Measurements from ENCODE around the gene TMBIM4.

TMBIM4 gene

DNA sequence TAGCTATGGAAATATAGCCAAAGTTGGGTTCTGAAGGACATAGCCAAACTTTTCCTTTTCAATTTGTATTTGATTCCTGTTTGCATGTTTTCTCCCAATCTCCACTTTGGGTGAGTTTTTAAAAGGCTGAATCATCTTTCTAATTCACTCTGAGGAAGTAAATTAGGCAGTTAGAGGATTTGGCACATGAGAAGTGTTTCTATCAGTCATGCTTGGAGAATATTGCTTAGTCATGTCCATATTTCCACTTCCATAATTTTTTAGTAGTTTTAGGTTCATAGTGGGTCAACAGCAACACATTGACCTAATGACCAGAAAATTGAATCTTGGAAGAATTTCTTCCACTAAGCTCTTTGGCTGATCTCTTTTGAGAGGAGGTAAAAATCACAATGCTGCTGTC is 41.0 kb upstream of the TMBIM4 start:
- Histone ChIP-seq H3K9me2 (replicated peaks; ENCODE audit: insufficient read depth, low read length) (no peaks in the 10 kb centered on the region), H4K20me1 (ENCODE audit: low read depth, low read length) (no peaks in the 10 kb centered on the region), H3K36me3 (ENCODE audit: low read length) (no peaks in the 10 kb centered on the region), H2AFZ (ENCODE audit: low read depth, low read length, severe bottlenecking) (no peak overlapping the region), H3K27me3 (ENCODE audit: low read length) (no peaks in the 10 kb centered on the region), H3F3A (ENCODE audit: insufficient read depth) (no peaks in the 10 kb centered on the region), H3K9ac (ENCODE audit: low read length) (no peak overlapping the region), H3K9me3 (ENCODE audit: insufficient read depth, low read length) (no peaks in the 10 kb centered on the region), H3K4me2 (ENCODE audit: low read depth, low read length, poor library complexity, severe bottlenecking) (no peak overlapping the region), H3K4me3 (ENCODE audit: insufficient read depth, low read length, poor library complexity, severe bottlenecking) (no peak overlapping the region), H3K27ac (ENCODE audit: low read depth, low read length) (no peak overlapping the region), H3K79me2 (ENCODE audit: insufficient read depth, low read length) (no peaks in the 10 kb centered on the region)
- TF ChIP-seq, protein P1, sequence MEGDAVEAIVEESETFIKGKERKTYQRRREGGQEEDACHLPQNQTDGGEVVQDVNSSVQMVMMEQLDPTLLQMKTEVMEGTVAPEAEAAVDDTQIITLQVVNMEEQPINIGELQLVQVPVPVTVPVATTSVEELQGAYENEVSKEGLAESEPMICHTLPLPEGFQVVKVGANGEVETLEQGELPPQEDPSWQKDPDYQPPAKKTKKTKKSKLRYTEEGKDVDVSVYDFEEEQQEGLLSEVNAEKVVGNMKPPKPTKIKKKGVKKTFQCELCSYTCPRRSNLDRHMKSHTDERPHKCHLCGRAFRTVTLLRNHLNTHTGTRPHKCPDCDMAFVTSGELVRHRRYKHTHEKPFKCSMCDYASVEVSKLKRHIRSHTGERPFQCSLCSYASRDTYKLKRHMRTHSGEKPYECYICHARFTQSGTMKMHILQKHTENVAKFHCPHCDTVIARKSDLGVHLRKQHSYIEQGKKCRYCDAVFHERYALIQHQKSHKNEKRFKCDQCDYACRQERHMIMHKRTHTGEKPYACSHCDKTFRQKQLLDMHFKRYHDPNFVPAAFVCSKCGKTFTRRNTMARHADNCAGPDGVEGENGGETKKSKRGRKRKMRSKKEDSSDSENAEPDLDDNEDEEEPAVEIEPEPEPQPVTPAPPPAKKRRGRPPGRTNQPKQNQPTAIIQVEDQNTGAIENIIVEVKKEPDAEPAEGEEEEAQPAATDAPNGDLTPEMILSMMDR (IDR thresholded peaks at IDR 0.05; ENCODE audit: insufficient read depth, low read length, poor library complexity, severe bottlenecking): no peak
- no peak for TF ChIP-seq EZH2phosphoT487 (conservative IDR thresholded peaks at IDR 0.05; ENCODE audit: low read length)

DNA sequence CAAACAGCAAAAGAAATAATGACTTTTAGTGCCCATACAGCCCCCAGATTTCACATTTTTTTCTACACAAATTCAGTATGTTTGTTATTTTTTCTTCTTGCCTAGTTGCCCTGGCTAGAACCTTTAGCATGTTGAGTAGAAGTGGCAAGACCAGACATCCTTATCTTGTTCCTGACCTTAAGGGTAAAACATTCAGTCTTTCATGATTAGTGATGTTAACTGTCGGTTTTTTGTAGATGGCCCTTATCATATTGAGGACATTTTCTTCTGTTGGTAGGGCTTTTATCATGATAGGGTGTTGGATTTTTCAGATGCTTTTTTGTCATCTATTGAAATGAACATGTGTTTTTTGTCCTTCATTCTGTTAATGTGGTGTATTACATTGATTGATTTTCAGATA is 36.3 kb upstream of the TMBIM4 start:
- no peak overlapping the region for H2AFZ ChIP-seq (ENCODE audit: low read depth, low read length, severe bottlenecking)
- H3K4me2 ChIP-seq (ENCODE audit: low read depth, low read length, poor library complexity, severe bottlenecking): no peak overlapping the region
- no peaks in the 10 kb centered on the region for H3K9me3 ChIP-seq (ENCODE audit: insufficient read depth, low read length)
- H3K9ac ChIP-seq (ENCODE audit: low read length): no peak overlapping the region
- H3F3A ChIP-seq (ENCODE audit: insufficient read depth): no peaks in the 10 kb centered on the region
- no peak overlapping the region for H3K27ac ChIP-seq (ENCODE audit: low read depth, low read length)
- no peaks in the 10 kb centered on the region for H3K9me2 ChIP-seq (replicated peaks; ENCODE audit: insufficient read depth, low read length)
- H3K4me3 ChIP-seq (ENCODE audit: insufficient read depth, low read length, poor library complexity, severe bottlenecking): no peak overlapping the region
- no peaks in the 10 kb centered on the region for H3K27me3 ChIP-seq (ENCODE audit: low read length)
- TF ChIP-seq EZH2phosphoT487 (conservative IDR thresholded peaks at IDR 0.05; ENCODE audit: low read length): no peak
- TF ChIP-seq, protein P1 (IDR thresholded peaks at IDR 0.05; ENCODE audit: insufficient read depth, low read length, poor library complexity, severe bottlenecking): no peak
- no peaks in the 10 kb centered on the region for H4K20me1 ChIP-seq (ENCODE audit: low read depth, low read length)
- no peaks in the 10 kb centered on the region for H3K79me2 ChIP-seq (ENCODE audit: insufficient read depth, low read length)
- no peaks in the 10 kb centered on the region for H3K36me3 ChIP-seq (ENCODE audit: low read length)

DNA sequence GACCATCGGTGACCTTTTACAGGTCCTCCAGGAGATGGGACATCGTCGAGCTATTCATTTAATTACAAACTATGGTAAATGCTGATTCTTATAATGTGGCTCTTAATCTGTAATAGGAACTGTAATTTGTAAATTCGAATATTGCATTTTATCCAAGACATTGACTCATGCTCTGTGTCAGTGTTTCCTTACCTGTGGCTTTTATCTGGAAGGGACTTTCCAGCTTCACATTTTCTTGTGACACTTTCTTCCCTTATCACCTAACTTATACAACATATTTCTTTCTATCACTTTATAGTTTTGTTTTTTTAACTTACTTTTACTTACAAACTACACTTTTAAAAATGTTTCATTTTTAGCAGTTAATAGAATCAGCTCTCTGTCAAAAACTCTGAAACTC is 34.0 kb upstream of the TMBIM4 start:
- no peak overlapping the region for H2AFZ ChIP-seq (ENCODE audit: low read depth, low read length, severe bottlenecking)
- no peaks in the 10 kb centered on the region for H3K27me3 ChIP-seq (ENCODE audit: low read length)
- no peaks in the 10 kb centered on the region for H3K79me2 ChIP-seq (ENCODE audit: insufficient read depth, low read length)
- no peaks in the 10 kb centered on the region for H3K9me2 ChIP-seq (replicated peaks; ENCODE audit: insufficient read depth, low read length)
- no peaks in the 10 kb centered on the region for H3K9me3 ChIP-seq (ENCODE audit: insufficient read depth, low read length)
- H3F3A ChIP-seq (ENCODE audit: insufficient read depth): no peaks in the 10 kb centered on the region
- H3K36me3 ChIP-seq (ENCODE audit: low read length): no peaks in the 10 kb centered on the region
- no peak overlapping the region for H3K4me3 ChIP-seq (ENCODE audit: insufficient read depth, low read length, poor library complexity, severe bottlenecking)
- TF ChIP-seq, protein P1 (IDR thresholded peaks at IDR 0.05; ENCODE audit: insufficient read depth, low read length, poor library complexity, severe bottlenecking): no peak
- no peak overlapping the region for H3K27ac ChIP-seq (ENCODE audit: low read depth, low read length)
- no peak overlapping the region for H3K4me2 ChIP-seq (ENCODE audit: low read depth, low read length, poor library complexity, severe bottlenecking)
- no peaks in the 10 kb centered on the region for H4K20me1 ChIP-seq (ENCODE audit: low read depth, low read length)
- no peak overlapping the region for H3K9ac ChIP-seq (ENCODE audit: low read length)
